Hematopoietic multipotent progenitor cell treated with erythropoietin and hydrocortisone succinate and interleukin-3 and kit ligand, for 6 days (in vitro differentiated cells): ENCODE measurements around the gene B4GALT5.
A peak's percentile ranks its signal among the peaks of the same experiment; 100 is the strongest.

Experiments
- DNase-seq: peaks from one replicate; pipeline ENCODE4 v3.0.0-alpha.2; 2015

Gene B4GALT5

GRCh38 chr20:49601153-49601924 lies 112.3 kb downstream of the B4GALT5 start:
- DNase-seq, result no peak

- no peak for DNase-seq
Observed at GRCh38 chr20:49599746-49600113, 113.9 kb downstream of the B4GALT5 start.

- DNase-seq, result no peak
Observed at GRCh38 chr20:49597825-49598395, 115.8 kb downstream of the B4GALT5 start.

GRCh38 chr20:49595811-49596561 lies 117.7 kb downstream of the B4GALT5 start:
- DNase-seq, result no peak

- no peak for DNase-seq
Observed at GRCh38 chr20:49595346-49595745, 118.3 kb downstream of the B4GALT5 start.

GRCh38 chr20:49594931-49595315 lies 118.8 kb downstream of the B4GALT5 start:
- no peak for DNase-seq

GRCh38 chr20:49594143-49594930 lies 119.3 kb downstream of the B4GALT5 start:
- DNase-seq, result peak; percentile 21

GRCh38 chr20:49593466-49594142 lies 120.1 kb downstream of the B4GALT5 start:
- DNase-seq, result no peak

- no peak for DNase-seq
Observed at GRCh38 chr20:49592120-49592519, 121.6 kb downstream of the B4GALT5 start.

- DNase-seq, result no peak
Observed at GRCh38 chr20:49591217-49591865, 122.3 kb downstream of the B4GALT5 start.

- DNase-seq, result no peak
Observed at GRCh38 chr20:49590163-49591017, 123.3 kb downstream of the B4GALT5 start.

- DNase-seq, result no peak
Observed at GRCh38 chr20:49589747-49590146, 123.9 kb downstream of the B4GALT5 start.

- DNase-seq, result no peak
Observed at GRCh38 chr20:49587111-49587570, 126.5 kb downstream of the B4GALT5 start.

- no peak for DNase-seq
Observed at GRCh38 chr20:49585585-49586245, 128.0 kb downstream of the B4GALT5 start.

GRCh38 chr20:49584418-49585382 lies 129.0 kb downstream of the B4GALT5 start:
- DNase-seq, result no peak

- peak; percentile 51 for DNase-seq
Observed at GRCh38 chr20:49583669-49584417, 129.8 kb downstream of the B4GALT5 start.

- no peak for DNase-seq
Observed at GRCh38 chr20:49583343-49583668, 130.4 kb downstream of the B4GALT5 start.
